Calu3 (cell line): ENCODE measurements around the gene MEX3D. TPM values are rescaled to one million over a fixed set of nuclear protein-coding genes. Genes with fewer than 3 reads are reported as not detected.

Experiments used
- BruUV-seq: library from RNA; stranded (reverse); fragments of 400-500 nt; replicated peaks from 2 replicates; lab custom pipeline; 2021; lab: Mats Ljungman, UMichigan
- CTCF ChIA-PET: fragments of 300-600 bp; sonication (Branson Sonifier 250); formaldehyde crosslinking; loops from one replicate; lab custom pipeline; 2022; ENCODE audit warnings: antibody characterized with exemption; lab: Charles Lee
- DNase-seq: peaks from one replicate; pipeline ENCODE4 v3.0.0; 2022
- H3K27ac Mint-ChIP-seq: one replicate; pipeline ENCODE4 v1.8.0; 2022; ENCODE audit warnings: mixed read lengths; ENCODE audit not compliant: unreplicated experiment
- H3K27me3 Mint-ChIP-seq: one replicate; pipeline ENCODE4 v1.8.0; 2022; ENCODE audit warnings: mixed read lengths; ENCODE audit not compliant: unreplicated experiment
- H3K36me3 Mint-ChIP-seq: one replicate; pipeline ENCODE4 v1.8.0; 2022; ENCODE audit warnings: mild to moderate bottlenecking, moderate library complexity, mixed read lengths; ENCODE audit not compliant: insufficient read depth, unreplicated experiment
- H3K4me1 Mint-ChIP-seq: one replicate; pipeline ENCODE4 v1.8.0; 2022; ENCODE audit warnings: mild to moderate bottlenecking, low read depth, mixed read lengths; ENCODE audit not compliant: unreplicated experiment
- H3K4me3 Mint-ChIP-seq: one replicate; pipeline ENCODE4 v1.8.0; 2022; ENCODE audit warnings: mild to moderate bottlenecking, low read depth, moderate library complexity, mixed read lengths; ENCODE audit not compliant: unreplicated experiment
- H3K9me3 Mint-ChIP-seq: one replicate; pipeline ENCODE4 v1.8.0; 2022; ENCODE audit warnings: low read depth, mixed read lengths; ENCODE audit not compliant: unreplicated experiment
- CTCF ChIP-seq: fragments of 200-600 bp; IDR thresholded peaks from one replicate; pipeline ENCODE4 v1.8.0; 2022; ENCODE audit warnings: antibody characterized with exemption; ENCODE audit not compliant: unreplicated experiment
- intact Hi-C: fragments of 100-400 bp; cut with micrococcal nuclease; formaldehyde crosslinking; loops from one replicate; pipeline ENCODE4 v1.10.0; 2022; ENCODE audit not compliant: unreplicated experiment
- total RNA-seq: library from RNA; stranded (reverse); gene quantifications from 2 replicates; pipeline ENCODE4 v1.2.3, GENCODE V29; 2022

Gene MEX3D
- total RNA-seq, 1 experiment from 2014 or later, result 41.4 TPM

GRCh38 chr19:1610579-1610978 lies 42.5 kb upstream of the MEX3D start:
- no peak for DNase-seq
- Mint-ChIP-seq H3K27ac (no peak overlapping the region), H3K9me3 (no peaks in the 10 kb centered on the region), H3K27me3 (no peaks in the 10 kb centered on the region), H3K36me3 (peaks cover 45% of the 10 kb centered on the region), H3K4me1 (no peaks in the 10 kb centered on the region), H3K4me3 (no peak overlapping the region)
- no peak for TF ChIP-seq CTCF
- BruUV-seq, result no TSS peak
- intact Hi-C loops, result no loop called here
- CTCF ChIA-PET, result interaction anchor here (0.7 kb wide), 1 partner anchor 342 kb away, joined by 4 read pairs; no protein-coding TSS in a partner anchor

- no TSS peak for BruUV-seq
- Mint-ChIP-seq H3K9me3 (no peaks in the 10 kb centered on the region), H3K27ac (no peak overlapping the region), H3K27me3 (no peaks in the 10 kb centered on the region), H3K4me1 (no peaks in the 10 kb centered on the region), H3K4me3 (no peak overlapping the region), H3K36me3 (peaks cover 46% of the 10 kb centered on the region)
- TF ChIP-seq CTCF, result no peak
- intact Hi-C loops, result no loop called here
- CTCF ChIA-PET, result no interaction called here
- no peak for DNase-seq
Measured at GRCh38 chr19:1609680-1610474, 41.8 kb upstream of the MEX3D start.

GRCh38 chr19:1609103-1609396 lies 40.9 kb upstream of the MEX3D start:
- Mint-ChIP-seq H3K36me3 (peaks cover 44% of the 10 kb centered on the region), H3K4me1 (no peaks in the 10 kb centered on the region), H3K9me3 (no peaks in the 10 kb centered on the region), H3K27ac (no peak overlapping the region), H3K27me3 (no peaks in the 10 kb centered on the region), H3K4me3 (no peak overlapping the region)
- no TSS peak for BruUV-seq
- CTCF ChIA-PET, result no interaction called here
- intact Hi-C loops, result no loop called here
- DNase-seq, result no peak
- no peak for TF ChIP-seq CTCF

- BruUV-seq, result no TSS peak
- TF ChIP-seq CTCF, result no peak
- Mint-ChIP-seq H3K27ac (no peak overlapping the region), H3K4me1 (no peaks in the 10 kb centered on the region), H3K36me3 (peaks cover 44% of the 10 kb centered on the region), H3K4me3 (no peak overlapping the region), H3K27me3 (no peaks in the 10 kb centered on the region), H3K9me3 (no peaks in the 10 kb centered on the region)
- CTCF ChIA-PET, result no interaction called here
- intact Hi-C loops, result no loop called here
- DNase-seq, result no peak
Measured at GRCh38 chr19:1608359-1609102, 40.4 kb upstream of the MEX3D start.
